NCI-H345 treated with DMSO at 0.1 percent for 48 hours (cell line): ENCODE results near the gene MEGF8.

ENCODE experiments used
- DNase-seq: peaks from one replicate; lab custom pipeline; 2025; ENCODE audit not compliant: unreplicated experiment; lab: John Stamatoyannopoulos, UW

The MEGF8 gene

DNA sequence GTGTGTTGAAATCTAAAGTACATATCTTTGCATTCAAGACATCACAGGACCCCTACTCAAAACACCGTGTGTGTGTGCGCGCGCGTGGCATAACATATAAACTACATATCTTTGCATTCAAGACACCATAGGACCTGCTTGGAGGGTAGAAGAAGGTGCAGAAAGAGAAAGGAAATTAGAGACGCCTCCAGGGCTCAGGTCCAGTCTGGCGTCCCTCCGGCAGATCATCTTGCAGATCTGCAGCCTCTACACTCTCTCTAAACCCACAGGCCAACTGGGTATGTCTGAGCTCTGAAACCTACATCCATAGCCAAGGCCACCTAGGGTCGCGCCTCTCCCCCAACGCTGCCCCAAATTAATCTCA, 22.4 kb upstream of the MEGF8 start:
- no peak for DNase-seq

DNA sequence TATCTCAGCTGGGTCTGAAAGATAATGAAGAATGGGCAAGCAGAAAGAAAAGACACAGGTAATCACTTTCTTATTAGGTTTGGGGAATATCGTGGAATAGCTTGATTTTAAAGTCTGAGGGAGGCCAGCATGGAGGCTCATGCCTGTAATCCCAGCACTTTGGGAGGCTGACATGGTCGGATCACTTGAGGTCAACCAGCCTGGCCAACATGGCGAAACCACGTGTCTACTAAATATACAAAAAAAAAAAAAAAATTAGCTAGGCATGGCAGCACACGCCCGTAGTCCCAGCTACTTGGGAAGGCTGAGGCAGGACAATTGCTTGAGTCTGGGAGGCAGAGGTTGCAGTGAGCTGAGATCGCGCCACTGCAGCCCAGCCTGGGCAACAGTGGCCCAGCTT, 21.6 kb upstream of the MEGF8 start:
- no peak for DNase-seq

GRCh38 chr19:42306646-42307045, 18.8 kb upstream of the MEGF8 start:
- DNase-seq: no peak

GRCh38 chr19:42309686-42310085, 15.7 kb upstream of the MEGF8 start:
- DNase-seq: no peak

DNA sequence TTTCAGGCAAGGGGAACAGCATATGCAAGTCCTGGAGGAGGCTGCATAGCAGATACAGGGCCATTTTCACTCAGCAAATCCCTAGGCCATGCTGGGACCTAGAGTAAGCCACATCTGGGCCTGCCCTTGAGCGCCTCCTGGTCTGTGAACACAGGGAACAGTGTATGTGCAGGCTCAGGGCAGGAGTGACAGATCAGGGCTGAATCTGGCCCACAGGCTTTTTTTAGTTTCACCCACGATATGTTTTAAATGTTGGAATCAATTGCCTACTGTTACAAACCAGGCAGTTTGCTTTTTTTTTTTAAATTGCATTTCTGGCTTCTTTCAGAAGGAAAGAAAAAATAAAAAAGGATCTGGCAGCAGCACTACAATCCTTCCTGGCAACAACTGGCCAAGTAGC, 13.8 kb upstream of the MEGF8 start:
- DNase-seq: no peak

DNA sequence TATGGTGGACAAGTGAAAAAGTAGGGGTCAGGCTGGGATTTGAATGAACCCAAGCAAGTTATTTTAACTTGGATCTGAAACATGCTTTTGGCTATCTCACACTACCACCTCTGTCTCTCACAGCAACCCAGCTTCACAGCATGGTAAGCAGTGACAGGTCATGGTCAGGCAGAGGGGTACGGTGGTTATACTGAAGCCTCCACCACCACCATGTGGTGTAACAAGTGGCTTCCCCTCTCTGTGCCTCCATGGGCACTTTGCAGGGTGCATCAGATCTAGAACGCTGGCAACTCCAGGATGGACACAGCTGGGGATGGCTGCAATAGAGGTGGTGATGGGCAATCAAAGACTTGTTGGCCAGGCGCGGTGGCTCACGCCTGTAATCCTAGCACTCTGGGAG, 13.1 kb upstream of the MEGF8 start:
- DNase-seq: no peak

DNA sequence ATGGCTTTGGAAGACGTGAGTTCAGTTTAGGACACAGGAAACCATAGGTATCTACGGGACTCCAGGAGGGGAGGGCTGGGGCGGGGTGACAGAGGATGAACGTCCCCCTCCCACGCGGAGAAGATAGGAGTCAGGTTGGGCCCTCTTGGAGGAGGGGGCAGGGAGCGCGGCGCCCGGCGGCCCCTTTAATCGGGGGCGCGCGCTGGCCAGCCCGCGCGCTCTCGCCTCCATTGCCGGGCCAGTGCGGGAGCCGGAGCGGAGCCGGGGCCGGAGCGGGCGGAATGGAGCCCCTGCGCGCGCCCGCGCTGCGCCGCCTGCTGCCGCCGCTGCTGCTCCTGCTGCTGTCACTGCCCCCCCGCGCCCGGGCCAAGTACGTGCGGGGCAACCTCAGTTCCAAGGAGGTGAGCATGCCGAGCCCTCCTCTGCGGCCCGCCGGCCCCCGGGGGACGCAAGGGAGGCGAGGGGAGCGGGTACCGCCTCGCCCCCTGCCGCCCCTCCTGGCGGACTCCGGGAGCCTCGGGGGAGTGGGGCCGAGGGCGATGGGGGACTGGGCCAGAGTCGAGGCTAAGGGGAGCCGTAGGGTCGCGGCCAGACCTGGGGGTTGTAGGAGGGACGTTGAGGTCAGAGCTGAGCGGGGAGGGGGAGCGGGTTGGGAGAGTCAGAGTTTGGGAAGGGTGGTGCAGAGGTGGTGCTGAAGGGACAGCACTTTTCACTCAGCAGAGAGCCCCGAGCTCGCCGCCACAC, 12.2 kb upstream of the MEGF8 start, which contains the start of gene TMEM145:
Gene TMEM145 (plus strand): TSS at position 214 of the 744 bp plus-strand sequence. CDS start 68 bp downstream, at position 282.
- DNase-seq: no peak

- DNase-seq: no peak
Observed at GRCh38 chr19:42313840-42314755, 11.3 kb upstream of the MEGF8 start.

DNA sequence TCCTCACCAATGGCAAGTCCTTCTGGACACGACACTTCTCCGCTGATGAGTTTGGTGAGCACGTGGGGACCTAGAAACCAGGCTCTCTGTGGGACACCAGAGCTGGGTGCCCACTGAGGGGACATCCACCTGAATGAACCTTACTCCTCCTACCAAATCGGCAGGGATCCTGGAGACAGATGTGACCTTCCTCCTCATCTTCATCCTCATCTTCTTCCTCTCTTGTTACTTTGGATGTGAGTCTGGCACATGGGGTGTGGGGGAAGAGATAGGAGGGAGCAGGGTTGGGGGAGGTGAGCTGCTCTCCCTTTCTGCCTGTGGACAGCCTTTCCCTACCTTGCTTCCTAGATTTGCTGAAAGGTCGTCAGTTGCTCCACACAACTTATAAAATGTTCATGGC, 10.4 kb upstream of the MEGF8 start:
- no peak for DNase-seq

DNA sequence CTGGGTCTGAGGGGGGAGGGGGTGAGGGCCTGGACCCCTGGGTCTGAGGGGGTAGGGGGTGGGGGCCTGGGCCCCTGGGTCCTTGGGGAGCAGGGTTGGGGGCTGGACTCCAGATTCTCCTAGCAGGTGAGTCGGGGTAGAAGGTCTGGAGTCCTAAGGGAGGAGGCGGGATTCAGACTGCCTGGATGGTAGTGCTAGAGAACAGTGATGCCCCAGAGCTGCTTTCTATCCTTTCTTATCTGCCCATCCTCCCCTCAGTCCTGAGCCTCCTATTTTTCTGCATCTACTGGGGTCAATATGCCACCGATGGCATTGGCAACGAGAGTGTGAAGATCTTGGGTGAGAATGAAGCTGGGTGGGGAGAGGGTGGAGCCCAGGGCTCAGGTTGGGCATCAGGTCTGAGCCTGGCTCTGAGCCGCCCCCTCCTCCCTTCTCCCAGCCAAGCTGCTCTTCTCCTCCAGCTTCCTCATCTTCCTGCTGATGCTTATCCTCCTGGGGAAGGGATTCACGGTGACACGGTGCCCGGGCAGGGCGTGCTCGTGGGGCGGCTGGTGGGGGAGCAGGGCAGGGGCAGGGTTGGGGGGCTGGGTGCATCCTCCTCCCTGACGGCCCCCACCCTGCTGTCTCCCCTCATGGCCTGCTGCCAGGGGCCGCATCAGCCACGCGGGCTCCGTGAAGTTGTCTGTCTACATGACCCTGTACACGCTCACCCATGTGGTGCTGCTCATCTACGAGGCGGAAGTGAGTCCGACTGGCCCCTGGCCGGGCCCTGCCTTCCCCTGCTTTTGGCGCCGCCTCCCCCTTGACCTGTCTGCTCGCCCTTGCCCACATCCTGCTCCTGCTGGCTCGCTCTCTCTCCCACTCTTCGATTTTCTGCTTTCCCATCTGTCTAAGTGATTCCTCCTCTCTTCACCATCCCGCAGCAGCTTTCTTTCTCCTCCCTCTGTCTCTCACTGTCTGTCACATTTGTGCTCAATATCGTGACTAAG, 8.9 kb upstream of the MEGF8 start:
- DNase-seq: no peak

GRCh38 chr19:42317535-42317934, 7.9 kb upstream of the MEGF8 start:
- no peak for DNase-seq

- DNase-seq: no peak
Observed at GRCh38 chr19:42322305-42322704, 3.1 kb upstream of the MEGF8 start.

DNA sequence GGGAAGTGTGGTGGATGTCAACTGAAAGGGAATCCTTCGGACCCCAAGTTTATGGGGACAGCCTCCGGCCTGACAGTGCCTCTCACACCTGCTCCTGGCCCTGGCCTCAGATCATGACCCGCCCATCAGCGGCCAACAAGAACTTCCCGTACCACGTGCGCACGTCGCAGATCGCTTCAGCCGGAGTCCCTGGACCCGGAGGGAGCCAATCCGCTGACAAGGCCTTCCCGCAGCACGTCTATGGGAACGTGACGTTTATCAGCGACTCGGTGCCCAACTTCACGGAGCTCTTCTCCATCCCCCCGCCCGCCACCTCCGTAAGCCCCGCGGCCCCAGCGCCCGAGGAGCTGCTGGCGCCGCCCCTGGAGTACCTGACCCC, 2.0 kb upstream of the MEGF8 start:
- DNase-seq: no peak

DNA sequence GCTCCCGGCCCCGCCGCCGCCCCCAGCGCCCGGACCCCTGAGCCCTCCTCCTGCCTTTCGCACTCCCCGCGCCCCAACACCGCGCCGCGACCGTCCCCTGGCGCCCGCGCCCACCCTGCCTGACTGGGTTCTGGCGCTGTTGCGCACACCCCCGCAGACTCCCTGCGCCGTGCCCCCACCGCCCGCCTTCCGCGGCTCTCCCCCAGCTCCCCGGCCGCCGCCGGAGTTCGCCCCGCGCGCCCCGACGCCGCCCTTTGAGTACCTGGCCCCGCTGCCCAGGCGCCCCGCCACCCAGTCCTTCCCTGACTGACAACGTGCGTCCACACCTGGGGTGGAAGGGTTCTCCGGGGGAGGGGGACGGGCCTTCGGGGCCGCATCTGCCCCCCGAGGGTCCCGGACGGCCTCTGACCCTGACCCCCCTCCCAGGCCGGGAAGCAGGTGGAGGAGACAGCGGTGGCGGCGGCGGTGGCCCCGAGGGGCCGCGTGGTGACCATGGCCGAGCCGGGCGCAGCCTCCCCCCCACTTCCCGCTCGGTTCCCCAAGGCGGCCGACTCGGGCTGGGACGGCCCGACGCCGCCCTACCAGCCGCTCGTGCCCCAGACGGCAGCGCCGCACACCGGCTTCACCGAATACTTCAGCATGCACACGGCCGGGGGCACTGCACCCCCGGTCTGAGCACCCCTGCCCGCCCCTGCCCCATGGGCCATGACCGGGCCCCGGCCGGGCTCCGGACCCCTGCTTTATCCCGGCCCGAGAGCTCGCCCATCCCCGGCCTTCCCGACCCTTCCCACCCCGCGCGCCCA, 1.4 kb upstream of the MEGF8 start:
- DNase-seq: no peak

- no peak for DNase-seq
Observed at GRCh38 chr19:42324655-42325307, 654 bp upstream of the MEGF8 start.

DNA sequence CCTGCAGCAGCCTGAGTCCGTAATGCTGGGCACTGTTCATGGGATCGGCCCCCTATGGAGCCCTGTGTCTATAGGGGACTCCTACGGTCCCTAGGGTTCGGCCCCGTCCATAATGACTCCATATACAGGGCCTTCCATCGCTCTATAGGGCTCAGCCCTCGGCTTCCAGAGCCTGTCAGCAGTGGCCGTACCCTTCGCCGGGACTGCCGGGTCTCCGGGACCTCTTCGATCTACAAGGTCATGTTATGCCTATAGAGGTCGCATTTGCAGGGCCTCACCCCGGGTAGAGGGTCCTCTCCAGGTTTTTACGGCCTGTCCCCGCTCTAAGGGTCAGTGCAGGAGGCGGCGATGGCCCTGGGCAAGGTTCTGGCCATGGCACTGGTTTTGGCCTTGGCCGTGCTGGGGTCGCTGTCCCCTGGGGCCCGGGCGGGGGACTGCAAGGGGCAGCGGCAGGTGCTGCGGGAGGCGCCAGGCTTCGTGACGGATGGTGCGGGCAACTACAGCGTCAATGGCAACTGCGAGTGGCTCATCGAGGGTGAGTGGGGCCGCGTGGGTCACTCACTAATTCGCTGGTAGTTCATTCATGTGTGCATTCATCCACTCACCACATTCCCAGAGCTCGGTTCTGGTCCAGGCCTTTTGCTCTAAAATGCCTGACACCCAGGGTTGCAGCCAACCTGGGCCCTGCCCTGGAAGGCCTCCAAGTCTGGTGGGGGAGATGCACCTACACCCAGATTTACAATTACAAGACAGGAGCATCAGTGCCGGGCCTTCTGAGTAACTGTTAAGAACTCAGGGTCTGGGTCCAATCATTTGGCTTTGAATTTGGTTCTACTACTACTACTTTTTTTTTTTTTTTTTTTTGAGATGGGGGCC, 699 bp downstream of the MEGF8 start:
- no peak for DNase-seq

GRCh38 chr19:42326969-42327368, 1.5 kb downstream of the MEGF8 start:
- DNase-seq: no peak

DNA sequence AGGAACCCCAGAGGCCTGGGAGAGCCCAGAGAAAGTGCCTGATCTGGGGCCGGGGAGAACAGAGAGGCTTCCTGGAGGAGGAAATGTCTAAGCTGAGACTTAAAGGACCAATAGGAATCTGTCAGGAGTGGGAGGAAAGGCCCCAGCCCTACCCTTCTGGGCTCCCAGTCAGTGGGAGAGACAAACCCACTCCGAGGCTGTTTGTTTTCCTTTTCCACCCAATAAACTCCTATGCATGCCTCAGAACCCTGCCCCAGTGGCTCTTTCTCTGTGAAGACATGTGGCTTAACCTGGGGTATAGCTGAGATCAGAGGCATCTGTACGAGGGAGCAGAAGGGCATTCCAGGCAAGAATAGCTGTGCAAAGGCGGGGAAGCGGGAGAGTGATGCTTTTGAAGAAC, 1.9 kb downstream of the MEGF8 start:
- DNase-seq: no peak

GRCh38 chr19:42328106-42328505, 2.7 kb downstream of the MEGF8 start:
- DNase-seq: no peak
